B cell (primary cell): ENCODE measurements around the gene GPAT3. TPM values are rescaled to one million over a fixed set of nuclear protein-coding genes. Genes with fewer than 3 reads are reported as not detected.

Experiments
- ATAC-seq: fragments of 200-7000 bp; cut with Tn5 transposase; one replicate; pipeline ENCODE4 v1.10.0; 2021; ENCODE audit warnings: low read depth, mild to moderate bottlenecking, moderate number of reproducible peaks, moderate library complexity
- CTCF ChIA-PET: fragments of 350-600 bp; sonication (Branson Sonifier 250); formaldehyde crosslinking; loops from one replicate; lab custom pipeline; 2021; ENCODE audit warnings: antibody characterized with exemption, inconsistent platforms; lab: Charles Lee
- POLR2A ChIA-PET: fragments of 350-600 bp; sonication (Branson Sonifier 250); formaldehyde crosslinking; loops from one replicate; lab custom pipeline; 2021; ENCODE audit warnings: antibody characterized with exemption; lab: Charles Lee
- DNase-seq: peaks from one replicate; pipeline ENCODE4 v3.0.0; 2013
- H2AFZ ChIP-seq: 2 replicates; pipeline ENCODE4 v1.6.1; 2012; ENCODE audit warnings: mild to moderate bottlenecking, low read depth, low read length; ENCODE audit not compliant: insufficient read depth, poor library complexity, severe bottlenecking
- H3K27ac ChIP-seq, 2 donors: 1 replicate in 1 of 2; 2 replicates in 1 of 2; pipeline ENCODE4 v1.5.1; 2012 to 2013; ENCODE audit warnings: low read length in 2 of 2, mild to moderate bottlenecking in 2 of 2, moderate library complexity in 1 of 2
- H3K27me3 ChIP-seq, 4 experiments: fragments of 200-600 bp in 1 of 4; sonication (generic) in 1 of 4; replicated peaks in 1 of 4; 1 replicate in 2 of 4; 2 replicates in 2 of 4; pipeline versions ENCODE4 v1.6.1 to v1.7.0; 2013 to 2016; ENCODE audit warnings: low read length in 3 of 4, mild to moderate bottlenecking in 2 of 4, mixed read lengths in 1 of 4, moderate library complexity in 1 of 4; ENCODE audit not compliant: insufficient read depth in 4 of 4, control insufficient read depth in 3 of 4; ENCODE audit errors: control extremely low read depth in 1 of 4
- H3K36me3 ChIP-seq, 2 experiments: replicated peaks in 1 of 2; 1 replicate in 1 of 2; 2 replicates in 1 of 2; pipeline versions ENCODE4 v1.6.1 to v1.7.1; 2013; ENCODE audit warnings: low read length in 1 of 2; ENCODE audit not compliant: insufficient read depth in 2 of 2, control insufficient read depth in 1 of 2; ENCODE audit errors: control extremely low read depth in 1 of 2, extremely low read depth in 1 of 2
- H3K4me1 ChIP-seq, 2 donors: fragments of 200-600 bp in 1 of 2; sonication (generic) in 1 of 2; 1 replicate in 1 of 2; 2 replicates in 1 of 2; pipeline versions ENCODE4 v1.5.1 to v1.6.1; 2013 to 2017; ENCODE audit warnings: low read length in 2 of 2; ENCODE audit not compliant: control insufficient read depth in 2 of 2, insufficient read depth in 2 of 2
- H3K4me2 ChIP-seq: replicated peaks from 2 replicates; pipeline ENCODE3; 2012; ENCODE audit warnings: mild to moderate bottlenecking, low read depth, low read length; ENCODE audit not compliant: poor library complexity, severe bottlenecking
- H3K4me3 ChIP-seq, 5 experiments: fragments of 200-600 bp in 1 of 5; sonication (generic) in 1 of 5; 1 replicate in 3 of 5; 2 replicates in 2 of 5; pipeline versions ENCODE4 v1.5.1 to v1.7.0; 2011 to 2016; ENCODE audit warnings: low read length in 4 of 5, mild to moderate bottlenecking in 4 of 5, low read depth in 2 of 5, control low read depth in 1 of 5, moderate library complexity in 1 of 5; ENCODE audit not compliant: insufficient read depth in 1 of 5; ENCODE audit errors: control extremely low read depth in 1 of 5, extremely low read depth in 1 of 5
- H3K79me2 ChIP-seq: fragments of 200-600 bp; sonication (generic); one replicate; pipeline ENCODE4 v1.6.0; 2016; ENCODE audit warnings: low read length; ENCODE audit not compliant: control insufficient read depth, insufficient read depth
- H3K9ac ChIP-seq: fragments of 200-600 bp; sonication (generic); 2 replicates; pipeline ENCODE4 v1.6.1; 2017; ENCODE audit warnings: mild to moderate bottlenecking, low read length, moderate library complexity
- H3K9me3 ChIP-seq, 3 donors: one replicate each; pipeline versions ENCODE4 v1.6.1 to v1.7.1; 2013; ENCODE audit warnings: low read length in 2 of 3; ENCODE audit not compliant: control insufficient read depth in 2 of 3, insufficient read depth in 1 of 3; ENCODE audit errors: control extremely low read depth in 1 of 3
- H4K20me1 ChIP-seq: 2 replicates; pipeline ENCODE4 v1.6.0; 2012; ENCODE audit warnings: mild to moderate bottlenecking, low read length; ENCODE audit not compliant: insufficient read depth, control insufficient read depth, poor library complexity, severe bottlenecking
- H3K27ac Mint-ChIP-seq: one replicate; pipeline ENCODE4 v1.8.0; 2021; ENCODE audit warnings: mixed read lengths
- H3K27me3 Mint-ChIP-seq: one replicate; pipeline ENCODE4 v1.8.0; 2021; ENCODE audit warnings: mixed read lengths
- H3K4me1 Mint-ChIP-seq: one replicate; pipeline ENCODE4 v1.8.0; 2021; ENCODE audit warnings: mixed read lengths
- H3K4me3 Mint-ChIP-seq: one replicate; pipeline ENCODE4 v1.8.0; 2021; ENCODE audit warnings: mixed read lengths
- H3K9me3 Mint-ChIP-seq: one replicate; pipeline ENCODE4 v1.8.0; 2022; ENCODE audit warnings: mixed read lengths; ENCODE audit not compliant: insufficient read depth
- EZH2 ChIP-seq: IDR thresholded peaks from 2 replicates; pipeline ENCODE4 v1.6.1; 2012; ENCODE audit warnings: borderline replicate concordance, low read depth, mild to moderate bottlenecking, moderate library complexity, low read length; ENCODE audit not compliant: insufficient read depth, poor library complexity, severe bottlenecking
- WGBS: methylation state at CpG from one replicate; pipeline ENCODE4 v1.1.5; 2013; ENCODE audit warnings: missing lambda C conversion rate; ENCODE audit not compliant: insufficient coverage; 5-methylcytosine and 5-hydroxymethylcytosine counted together
- intact Hi-C: fragments of 100-400 bp; cut with micrococcal nuclease; formaldehyde crosslinking; loops from one replicate; pipeline ENCODE4 v1.10.0; 2022
- polyA plus RNA-seq: library from polyadenylated mRNA; depleted of rRNA; stranded (reverse); fragments of >200 nt; gene quantifications from 2 replicates; pipeline ENCODE4 v1.2.3, GENCODE V29; 2012
- total RNA-seq, 2 donors: library from RNA; stranded (reverse); fragments of 120-200 nt in 1 of 2; gene quantifications; 1 replicate in 1 of 2; 2 replicates in 1 of 2; pipeline versions ENCODE4 v1.2.3 to v1.2.4, GENCODE V29; 2013 to 2022
- TF ChIP-seq, protein P1 (sequence below): fragments of 200-600 bp; IDR thresholded peaks from one replicate; pipeline ENCODE4 v1.8.0; 2022; ENCODE audit warnings: antibody characterized with exemption, mild to moderate bottlenecking

GPAT3 gene
- total and polyA plus RNA-seq, 2 donors (not counting 1 experiment from before 2014, with no cell fraction given) = 0.06 to 0.89 TPM

DNA sequence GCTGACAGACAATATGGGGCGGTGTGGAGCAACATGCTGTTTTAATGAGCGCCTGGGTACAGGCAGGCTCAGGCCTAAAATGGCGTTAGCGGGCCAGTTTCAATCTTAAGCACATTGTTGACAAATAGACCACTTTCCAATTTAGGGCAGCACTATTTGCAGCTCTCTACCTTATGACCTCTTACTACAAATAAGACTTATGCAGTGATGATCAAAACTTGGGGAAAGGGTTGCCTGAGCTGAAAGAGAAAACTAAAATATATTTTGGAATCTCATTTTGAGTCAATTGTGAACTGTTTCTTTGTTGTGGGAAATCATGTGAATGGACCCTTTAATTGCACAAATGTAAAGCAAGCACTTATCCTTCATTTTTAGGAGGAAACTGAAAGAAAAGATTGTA, 25.5 kb upstream of the GPAT3 start:
- DNase-seq = no peak
- no peak overlapping the region for H3K4me3 ChIP-seq
- no peaks in the 10 kb centered on the region for H3K79me2 ChIP-seq
- H4K20me1 ChIP-seq = no peaks in the 10 kb centered on the region
- Mint-ChIP-seq H3K27ac (no peak overlapping the region), H3K4me3 (no peak overlapping the region), H3K4me1 (no peaks in the 10 kb centered on the region), H3K9me3 (no peaks in the 10 kb centered on the region), H3K27me3 (no peaks in the 10 kb centered on the region)
- intact Hi-C loops = no loop called here
- no peak overlapping the region for H3K4me2 ChIP-seq
- no peak overlapping the region for H2AFZ ChIP-seq
- 79% methylated on average over 2 of the region's 4 CpGs for WGBS
- no peak for TF ChIP-seq EZH2
- TF ChIP-seq, protein P1, sequence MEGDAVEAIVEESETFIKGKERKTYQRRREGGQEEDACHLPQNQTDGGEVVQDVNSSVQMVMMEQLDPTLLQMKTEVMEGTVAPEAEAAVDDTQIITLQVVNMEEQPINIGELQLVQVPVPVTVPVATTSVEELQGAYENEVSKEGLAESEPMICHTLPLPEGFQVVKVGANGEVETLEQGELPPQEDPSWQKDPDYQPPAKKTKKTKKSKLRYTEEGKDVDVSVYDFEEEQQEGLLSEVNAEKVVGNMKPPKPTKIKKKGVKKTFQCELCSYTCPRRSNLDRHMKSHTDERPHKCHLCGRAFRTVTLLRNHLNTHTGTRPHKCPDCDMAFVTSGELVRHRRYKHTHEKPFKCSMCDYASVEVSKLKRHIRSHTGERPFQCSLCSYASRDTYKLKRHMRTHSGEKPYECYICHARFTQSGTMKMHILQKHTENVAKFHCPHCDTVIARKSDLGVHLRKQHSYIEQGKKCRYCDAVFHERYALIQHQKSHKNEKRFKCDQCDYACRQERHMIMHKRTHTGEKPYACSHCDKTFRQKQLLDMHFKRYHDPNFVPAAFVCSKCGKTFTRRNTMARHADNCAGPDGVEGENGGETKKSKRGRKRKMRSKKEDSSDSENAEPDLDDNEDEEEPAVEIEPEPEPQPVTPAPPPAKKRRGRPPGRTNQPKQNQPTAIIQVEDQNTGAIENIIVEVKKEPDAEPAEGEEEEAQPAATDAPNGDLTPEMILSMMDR = no peak
- H3K27me3 ChIP-seq = no peaks in the 10 kb centered on the region
- ChIA-PET CTCF (interaction anchor here (1.7 to 4.0 kb wide), 3 partner anchors 72 to 133 kb away, joined by 3 to 86 read pairs (median 16); no protein-coding TSS in a partner anchor), POLR2A (no interaction called here)
- no peak overlapping the region for H3K9ac ChIP-seq
- H3K9me3 ChIP-seq = no peaks in the 10 kb centered on the region
- no peak overlapping the region for H3K27ac ChIP-seq
- no peaks in the 10 kb centered on the region for H3K36me3 ChIP-seq
- H3K4me1 ChIP-seq = no peaks in the 10 kb centered on the region
- ATAC-seq = no peak

DNA sequence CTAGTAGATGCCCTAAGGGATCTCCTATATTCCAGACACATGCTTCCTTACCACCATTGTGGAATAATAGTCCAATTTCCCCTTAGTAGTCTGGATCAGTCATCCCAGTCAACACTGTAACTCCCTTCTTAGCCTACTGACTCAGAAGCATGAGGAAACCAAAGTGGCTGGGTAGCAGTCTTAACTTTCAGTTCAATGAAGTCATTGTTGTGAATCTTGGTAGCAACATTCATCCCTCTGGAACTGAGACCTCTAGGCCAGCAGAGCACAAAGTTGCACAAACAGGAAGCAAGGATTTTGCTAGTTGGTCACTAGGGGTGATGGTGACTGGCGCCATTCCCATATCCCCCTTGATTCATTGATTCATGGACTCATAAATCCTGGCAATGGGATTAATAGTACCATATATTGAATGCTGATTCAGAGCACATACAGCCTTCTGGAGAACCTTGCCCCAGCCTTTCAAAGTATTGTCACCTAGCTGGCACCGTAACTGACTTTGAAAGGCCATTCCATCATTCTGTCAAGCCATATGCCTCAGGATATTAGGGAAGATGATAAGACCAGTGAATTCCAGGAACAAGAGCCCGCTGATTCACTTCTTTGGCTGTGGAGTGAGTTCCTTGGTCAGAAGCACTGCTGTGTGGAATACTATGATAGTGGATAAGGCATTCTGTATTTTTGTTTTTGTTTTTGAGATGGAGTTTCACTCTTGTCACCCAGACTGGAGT, 19.7 kb upstream of the GPAT3 start:
- intact Hi-C loops = no loop called here
- TF ChIP-seq, protein P1 = no peak
- TF ChIP-seq EZH2 = no peak
- Histone ChIP-seq H3K27me3 (no peaks in the 10 kb centered on the region), H3K27ac (no peak overlapping the region), H2AFZ (no peak overlapping the region), H3K36me3 (no peaks in the 10 kb centered on the region), H3K9me3 (no peaks in the 10 kb centered on the region), H4K20me1 (no peaks in the 10 kb centered on the region), H3K4me2 (no peak overlapping the region), H3K9ac (no peak overlapping the region), H3K4me1 (no peaks in the 10 kb centered on the region), H3K4me3 (no peak overlapping the region), H3K79me2 (no peaks in the 10 kb centered on the region)
- H3K27me3 Mint-ChIP-seq = no peaks in the 10 kb centered on the region
- H3K4me3 Mint-ChIP-seq = no peak overlapping the region
- DNase-seq = no peak
- WGBS = 86% methylated on average over 1 of the region's 3 CpGs
- POLR2A ChIA-PET = no interaction called here
- H3K4me1 Mint-ChIP-seq = no peaks in the 10 kb centered on the region
- CTCF ChIA-PET = interaction anchor here (1.4 kb wide), 1 partner anchor 123 kb away, joined by 3 read pairs; no protein-coding TSS in a partner anchor
- H3K27ac Mint-ChIP-seq = no peak overlapping the region
- ATAC-seq = no peak
- no peaks in the 10 kb centered on the region for H3K9me3 Mint-ChIP-seq
